OCI-LY7 (cell line): ENCODE measurements around the gene EHBP1.

Source experiments
- EZH2phosphoT487 ChIP-seq: fragments of 200-600 bp; sonication (generic); IDR thresholded peaks from 2 replicates; pipeline ENCODE4 v1.6.1; 2018; ENCODE audit warnings: low read depth, borderline replicate concordance, mild to moderate bottlenecking, mixed run types, antibody characterized with exemption, low read length, moderate library complexity, mixed read lengths
- TF ChIP-seq, protein P1 (sequence below): fragments of 200-600 bp; sonication (generic); conservative IDR thresholded peaks from 2 replicates; pipeline ENCODE4 v1.5.1; 2014; ENCODE audit warnings: mild to moderate bottlenecking, antibody characterized with exemption, low read length, moderate library complexity, mixed read lengths

DNA sequence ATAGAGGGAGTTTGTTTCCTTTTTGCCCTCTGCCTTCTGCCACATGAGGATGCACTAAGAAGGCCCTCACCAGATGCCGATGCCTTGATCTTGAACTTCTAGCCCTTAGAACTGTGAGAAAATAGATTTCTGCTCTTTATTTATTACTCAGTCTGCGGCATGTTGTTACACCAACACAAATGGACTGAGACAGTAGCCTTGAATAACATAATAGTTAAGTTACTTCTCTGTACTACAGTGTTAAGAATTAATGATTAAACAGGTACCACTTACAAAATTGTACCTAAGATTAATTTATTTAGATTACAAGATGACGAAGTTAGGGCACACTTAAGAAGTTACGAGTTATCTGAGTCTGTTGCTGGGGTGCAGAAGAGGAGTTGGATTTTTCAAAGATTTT is 42.4 kb downstream of the EHBP1 start:
- TF ChIP-seq, protein P1, sequence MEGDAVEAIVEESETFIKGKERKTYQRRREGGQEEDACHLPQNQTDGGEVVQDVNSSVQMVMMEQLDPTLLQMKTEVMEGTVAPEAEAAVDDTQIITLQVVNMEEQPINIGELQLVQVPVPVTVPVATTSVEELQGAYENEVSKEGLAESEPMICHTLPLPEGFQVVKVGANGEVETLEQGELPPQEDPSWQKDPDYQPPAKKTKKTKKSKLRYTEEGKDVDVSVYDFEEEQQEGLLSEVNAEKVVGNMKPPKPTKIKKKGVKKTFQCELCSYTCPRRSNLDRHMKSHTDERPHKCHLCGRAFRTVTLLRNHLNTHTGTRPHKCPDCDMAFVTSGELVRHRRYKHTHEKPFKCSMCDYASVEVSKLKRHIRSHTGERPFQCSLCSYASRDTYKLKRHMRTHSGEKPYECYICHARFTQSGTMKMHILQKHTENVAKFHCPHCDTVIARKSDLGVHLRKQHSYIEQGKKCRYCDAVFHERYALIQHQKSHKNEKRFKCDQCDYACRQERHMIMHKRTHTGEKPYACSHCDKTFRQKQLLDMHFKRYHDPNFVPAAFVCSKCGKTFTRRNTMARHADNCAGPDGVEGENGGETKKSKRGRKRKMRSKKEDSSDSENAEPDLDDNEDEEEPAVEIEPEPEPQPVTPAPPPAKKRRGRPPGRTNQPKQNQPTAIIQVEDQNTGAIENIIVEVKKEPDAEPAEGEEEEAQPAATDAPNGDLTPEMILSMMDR: no peak
- no peak for TF ChIP-seq EZH2phosphoT487
